B cell (primary cell): Measurements from ENCODE around the gene DENND2A.

Experiments
- EZH2 ChIP-seq: IDR thresholded peaks from 2 replicates; pipeline ENCODE4 v1.6.1; 2012; ENCODE audit warnings: borderline replicate concordance, low read depth, mild to moderate bottlenecking, moderate library complexity, low read length; ENCODE audit not compliant: insufficient read depth, poor library complexity, severe bottlenecking
- TF ChIP-seq, protein P1 (sequence below): fragments of 200-600 bp; IDR thresholded peaks from one replicate; pipeline ENCODE4 v1.8.0; 2022; ENCODE audit warnings: antibody characterized with exemption, mild to moderate bottlenecking

GRCh38 chr7:140581411-140581810 is 59.2 kb downstream of the DENND2A start:
- TF ChIP-seq, protein P1, sequence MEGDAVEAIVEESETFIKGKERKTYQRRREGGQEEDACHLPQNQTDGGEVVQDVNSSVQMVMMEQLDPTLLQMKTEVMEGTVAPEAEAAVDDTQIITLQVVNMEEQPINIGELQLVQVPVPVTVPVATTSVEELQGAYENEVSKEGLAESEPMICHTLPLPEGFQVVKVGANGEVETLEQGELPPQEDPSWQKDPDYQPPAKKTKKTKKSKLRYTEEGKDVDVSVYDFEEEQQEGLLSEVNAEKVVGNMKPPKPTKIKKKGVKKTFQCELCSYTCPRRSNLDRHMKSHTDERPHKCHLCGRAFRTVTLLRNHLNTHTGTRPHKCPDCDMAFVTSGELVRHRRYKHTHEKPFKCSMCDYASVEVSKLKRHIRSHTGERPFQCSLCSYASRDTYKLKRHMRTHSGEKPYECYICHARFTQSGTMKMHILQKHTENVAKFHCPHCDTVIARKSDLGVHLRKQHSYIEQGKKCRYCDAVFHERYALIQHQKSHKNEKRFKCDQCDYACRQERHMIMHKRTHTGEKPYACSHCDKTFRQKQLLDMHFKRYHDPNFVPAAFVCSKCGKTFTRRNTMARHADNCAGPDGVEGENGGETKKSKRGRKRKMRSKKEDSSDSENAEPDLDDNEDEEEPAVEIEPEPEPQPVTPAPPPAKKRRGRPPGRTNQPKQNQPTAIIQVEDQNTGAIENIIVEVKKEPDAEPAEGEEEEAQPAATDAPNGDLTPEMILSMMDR, result no peak
- TF ChIP-seq EZH2, result no peak
